MCF 10A (cell line): Measurements from ENCODE around the gene KLF4. TPM values are rescaled to one million over a fixed set of nuclear protein-coding genes. Genes with fewer than 3 reads are reported as not detected.

ENCODE experiments used
- BruUV-seq: library from RNA; stranded (reverse); fragments of 400-500 nt; replicated peaks from 2 replicates; lab custom pipeline; 2021; lab: Mats Ljungman, UMichigan
- CTCF ChIA-PET: fragments of 300-600 bp; sonication (Branson Sonifier 250); formaldehyde crosslinking; extraction: SDS; loops from one replicate; lab custom pipeline; 2021; ENCODE audit warnings: antibody characterized with exemption, inconsistent platforms; lab: Yijun Ruan, JAX
- POLR2A ChIA-PET: fragments of 300-600, 350-650 bp; sonication (Branson Sonifier 250); formaldehyde crosslinking; extraction: SDS; loops from one replicate; lab custom pipeline; 2020; ENCODE audit warnings: antibody characterized with exemption, inconsistent platforms; lab: Yijun Ruan, JAX
- DNase-seq: peaks from one replicate; pipeline ENCODE4 v3.0.0-alpha.2; 2018; ENCODE audit not compliant: unreplicated experiment
- H3K27ac Mint-ChIP-seq: one replicate; pipeline ENCODE4 v1.8.0; 2022; ENCODE audit warnings: mild to moderate bottlenecking, low read depth, mixed read lengths; ENCODE audit not compliant: unreplicated experiment
- H3K27me3 Mint-ChIP-seq: one replicate; pipeline ENCODE4 v1.8.0; 2022; ENCODE audit warnings: mixed read lengths; ENCODE audit not compliant: insufficient read depth, unreplicated experiment
- H3K36me3 Mint-ChIP-seq: one replicate; pipeline ENCODE4 v1.8.0; 2022; ENCODE audit warnings: mild to moderate bottlenecking, moderate library complexity, mixed read lengths; ENCODE audit not compliant: insufficient read depth, unreplicated experiment
- H3K4me1 Mint-ChIP-seq: one replicate; pipeline ENCODE4 v1.8.0; 2022; ENCODE audit warnings: mixed read lengths; ENCODE audit not compliant: insufficient read depth, unreplicated experiment
- H3K4me3 Mint-ChIP-seq: one replicate; pipeline ENCODE4 v1.8.0; 2022; ENCODE audit warnings: mild to moderate bottlenecking, moderate library complexity, mixed read lengths; ENCODE audit not compliant: unreplicated experiment
- H3K9me3 Mint-ChIP-seq: one replicate; pipeline ENCODE4 v1.8.0; 2022; ENCODE audit warnings: mixed read lengths; ENCODE audit not compliant: unreplicated experiment
- CTCF ChIP-seq: fragments of 200-600 bp; IDR thresholded peaks from one replicate; pipeline ENCODE4 v1.8.0; 2022; ENCODE audit warnings: antibody characterized with exemption, mild to moderate bottlenecking; ENCODE audit not compliant: unreplicated experiment
- intact Hi-C: fragments of 100-400 bp; cut with micrococcal nuclease; formaldehyde crosslinking; loops from 2 replicates; pipeline ENCODE4 v1.14.1; 2022
- total RNA-seq: library from RNA; stranded (reverse); gene quantifications from 2 replicates; pipeline ENCODE4 v1.2.3, GENCODE V29; 2022

Gene KLF4
- total RNA-seq, 1 experiment from 2014 or later = 96.0 TPM

- CTCF ChIA-PET = no interaction called here
These were observed 41.1 kb upstream of the KLF4 start for GRCh38 chr9:107530679-107531078.

GRCh38 chr9:107528686-107529085 is 39.1 kb upstream of the KLF4 start:
- Mint-ChIP-seq H3K4me3 (no peak overlapping the region), H3K36me3 (no peaks in the 10 kb centered on the region), H3K27ac (no peak overlapping the region), H3K27me3 (no peaks in the 10 kb centered on the region), H3K9me3 (no peaks in the 10 kb centered on the region), H3K4me1 (no peaks in the 10 kb centered on the region)
- BruUV-seq = no TSS peak
- intact Hi-C loops = no loop called here
- DNase-seq = no peak
- CTCF ChIA-PET = interaction anchor here (0.6 kb wide), 2 partner anchors 9 to 929 kb away, joined by 3 read pairs; no protein-coding TSS in a partner anchor
- TF ChIP-seq CTCF = no peak
- POLR2A ChIA-PET = interaction anchor here (0.5 to 0.6 kb wide), 2 partner anchors 20 to 135 kb away, joined by 3 to 6 read pairs; no protein-coding TSS in a partner anchor

More at GRCh38 chr9:107530679-107531078, 41.1 kb upstream of the KLF4 start:
- Mint-ChIP-seq H3K9me3 (no peaks in the 10 kb centered on the region), H3K27me3 (no peaks in the 10 kb centered on the region), H3K27ac (no peak overlapping the region), H3K36me3 (no peaks in the 10 kb centered on the region), H3K4me1 (no peaks in the 10 kb centered on the region), H3K4me3 (no peak overlapping the region)
- BruUV-seq = no TSS peak
- no peak for TF ChIP-seq CTCF
- DNase-seq = no peak
- POLR2A ChIA-PET = interaction anchor here (0.7 kb wide), 1 partner anchor 36 kb away, joined by 3 read pairs; no protein-coding TSS in a partner anchor
- intact Hi-C loops = no loop called here

GRCh38 chr9:107523539-107523938 is 34.0 kb upstream of the KLF4 start:
- H3K27me3 Mint-ChIP-seq = no peaks in the 10 kb centered on the region
- no peaks in the 10 kb centered on the region for H3K4me1 Mint-ChIP-seq
- H3K9me3 Mint-ChIP-seq = no peaks in the 10 kb centered on the region
- no peak overlapping the region for H3K4me3 Mint-ChIP-seq
- no peak for DNase-seq
- no peaks in the 10 kb centered on the region for H3K36me3 Mint-ChIP-seq
- no peak overlapping the region for H3K27ac Mint-ChIP-seq
- TF ChIP-seq CTCF = no peak
- intact Hi-C loops = no loop called here
- CTCF ChIA-PET = interaction anchor here (0.5 to 0.6 kb wide), 2 partner anchors 24 to 208 kb away, joined by 3 to 7 read pairs; no protein-coding TSS in a partner anchor
- POLR2A ChIA-PET = interaction anchor here (1.3 kb wide), 1 partner anchor 14 kb away, joined by 3 read pairs; no protein-coding TSS in a partner anchor
- BruUV-seq = no TSS peak

- ChIA-PET CTCF (no interaction called here), POLR2A (no interaction called here)
- H3K27ac Mint-ChIP-seq = no peak overlapping the region
- H3K4me1 Mint-ChIP-seq = no peaks in the 10 kb centered on the region
- H3K27me3 Mint-ChIP-seq = no peaks in the 10 kb centered on the region
- no peaks in the 10 kb centered on the region for H3K9me3 Mint-ChIP-seq
- intact Hi-C loops = no loop called here
- H3K4me3 Mint-ChIP-seq = no peak overlapping the region
- no peak for TF ChIP-seq CTCF
- no TSS peak for BruUV-seq
- no peaks in the 10 kb centered on the region for H3K36me3 Mint-ChIP-seq
- DNase-seq = no peak
These were observed 30.6 kb upstream of the KLF4 start for GRCh38 chr9:107520186-107520585.
